GM19438 (cell line): ENCODE measurements around the gene MMRN1.

Experiments
- ATAC-seq: cut with Tn5 transposase; IDR thresholded peaks from one replicate; pipeline ENCODE4 v1.9.1; 2021; ENCODE audit warnings: low read depth; ENCODE audit not compliant: unreplicated experiment

MMRN1 gene

DNA sequence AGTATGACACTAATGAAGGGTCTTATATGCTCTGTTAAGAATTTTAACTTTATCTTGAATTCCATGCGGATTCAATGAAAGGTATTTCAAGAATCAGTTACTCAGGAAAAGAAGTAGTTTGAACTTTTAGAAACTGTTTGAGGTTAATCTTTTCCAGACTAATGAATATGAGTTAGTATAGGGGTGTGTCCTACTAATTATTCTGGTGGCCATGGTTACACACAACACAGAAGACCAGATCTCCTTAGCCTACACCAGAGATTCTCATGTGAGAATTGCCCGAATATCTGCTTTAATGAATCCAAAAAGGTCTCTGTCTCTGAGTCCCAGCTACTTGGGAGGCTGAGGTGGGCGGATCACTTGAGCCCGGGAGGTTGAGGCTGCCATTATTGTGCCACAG, 100.4 kb downstream of the MMRN1 start:
- ATAC-seq = no peak

DNA sequence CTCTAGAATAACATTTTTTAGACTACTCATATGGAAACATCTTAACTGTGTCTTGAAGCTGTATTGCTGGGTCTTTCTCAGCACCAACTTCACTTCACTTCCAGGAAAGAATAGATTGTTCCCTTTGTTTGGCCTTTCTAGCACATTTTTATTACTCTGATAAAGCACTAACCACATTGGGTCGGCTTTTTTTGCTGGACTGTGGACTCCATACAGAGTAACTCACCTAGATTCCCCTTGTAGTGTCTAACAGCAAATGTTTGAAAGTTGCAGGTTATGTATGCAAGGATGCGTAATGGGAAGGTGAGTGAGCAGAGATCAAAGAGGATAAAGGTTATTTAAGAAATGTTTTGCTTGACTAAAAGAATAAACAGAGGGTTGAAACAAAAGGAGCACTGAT, 101.2 kb downstream of the MMRN1 start:
- ATAC-seq = no peak

DNA sequence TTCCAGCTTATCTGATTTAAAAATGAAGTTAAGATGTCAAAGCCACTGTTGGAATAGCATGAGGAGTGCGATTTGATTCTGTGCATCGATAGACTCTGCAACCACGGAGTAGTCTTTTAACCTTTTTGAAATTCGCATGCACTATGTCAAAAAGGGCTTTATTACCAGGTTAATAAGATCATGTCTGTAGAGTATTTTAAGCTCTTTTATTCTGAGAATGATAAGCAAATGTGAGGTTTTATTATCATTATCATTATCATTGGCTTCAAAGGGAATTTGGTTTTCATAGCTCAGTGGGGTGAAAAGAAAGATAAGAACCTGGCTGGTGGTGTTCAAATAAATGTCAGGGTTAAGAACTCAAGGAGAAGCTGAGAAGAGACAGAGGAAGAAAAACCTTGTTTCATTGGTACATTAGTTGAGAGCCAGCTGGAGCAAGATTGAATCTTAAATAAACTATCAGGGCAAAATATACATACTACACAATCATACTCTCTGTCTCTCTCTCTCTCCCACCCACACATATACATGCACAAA, 102.6 kb downstream of the MMRN1 start:
- no peak for ATAC-seq

DNA sequence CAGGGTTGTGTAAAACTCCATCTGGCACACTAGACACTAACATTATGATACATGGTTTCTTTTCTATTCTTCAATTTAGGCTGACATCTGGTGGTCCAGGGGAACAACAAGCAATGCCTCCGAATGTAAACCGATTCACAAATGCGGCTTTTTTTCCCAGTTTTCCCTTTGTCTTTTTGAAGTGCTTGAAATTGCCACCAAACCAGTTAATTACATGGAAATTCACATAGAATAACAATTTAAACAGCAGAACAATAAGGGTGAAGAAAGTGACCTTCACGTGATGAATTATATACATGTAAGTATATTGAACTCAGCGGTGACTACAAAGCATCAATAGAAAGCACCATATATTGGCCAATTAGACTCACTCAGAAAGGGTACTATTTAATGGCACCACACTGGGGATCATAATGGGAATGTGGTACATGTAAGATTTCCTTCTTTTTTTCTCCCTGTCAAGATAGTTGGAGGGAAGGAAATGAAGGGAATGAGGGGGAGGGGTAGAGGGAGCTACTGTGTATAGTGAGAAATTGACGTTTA, 103.9 kb downstream of the MMRN1 start:
- ATAC-seq = no peak

DNA sequence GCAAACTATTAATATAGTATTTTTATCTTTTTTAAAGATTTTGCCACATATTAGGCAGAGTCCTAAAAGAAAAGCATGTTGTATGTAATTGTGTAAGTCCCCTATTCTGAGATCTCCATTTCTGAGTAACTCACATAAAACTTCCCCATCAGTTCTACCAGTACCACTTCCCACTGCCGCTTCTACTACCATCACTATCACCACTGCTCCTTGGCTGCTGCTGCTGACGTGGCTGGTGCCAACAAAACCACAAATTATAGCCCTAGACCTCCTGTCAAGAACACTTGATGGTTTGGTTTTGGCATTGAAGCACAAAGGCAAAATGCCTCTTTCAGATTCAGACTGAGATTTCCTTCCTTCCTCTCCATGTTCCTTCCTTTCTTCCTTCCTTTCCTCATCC, 106.4 kb downstream of the MMRN1 start:
- ATAC-seq = no peak

DNA sequence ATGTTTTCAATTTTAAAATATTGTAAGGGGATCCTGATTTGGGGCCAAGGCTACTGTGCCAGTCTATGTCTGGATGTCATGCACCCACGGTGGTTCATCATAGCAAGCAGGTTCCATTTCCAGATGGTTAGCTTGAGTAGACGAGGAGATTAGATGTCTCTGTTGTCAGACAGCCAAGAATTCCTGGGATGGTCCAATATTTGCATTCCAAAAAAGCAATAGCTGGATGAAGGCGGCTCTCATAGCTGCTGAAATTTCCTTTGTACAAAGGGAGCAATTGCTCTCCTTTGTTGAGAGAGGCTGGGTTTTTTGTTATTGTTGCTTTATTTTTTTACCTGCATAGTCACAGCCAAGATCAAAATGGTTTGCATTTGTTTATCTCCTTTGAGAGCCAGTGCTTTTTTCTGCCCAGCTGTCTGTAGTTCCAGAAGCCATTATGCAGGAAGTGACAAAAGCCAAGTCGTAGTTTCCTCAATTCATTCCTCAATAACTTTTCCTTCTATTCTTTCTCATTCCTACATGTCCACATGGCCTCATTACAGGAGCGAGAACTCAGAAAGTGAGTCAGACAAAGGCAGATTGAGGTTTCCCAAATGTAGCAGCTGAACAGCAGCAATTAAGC, 107.9 kb downstream of the MMRN1 start:
- no peak for ATAC-seq
